Spleen (tissue), 13 donors: ENCODE results near the gene LRCH1. TPM values are rescaled to one million over a fixed set of nuclear protein-coding genes. Genes with fewer than 3 reads are reported as not detected.
A peak's percentile ranks its signal among the peaks of the same experiment; 100 is the strongest.

Experiments
- DNase-seq: peaks from one replicate; pipeline ENCODE4 v3.0.0-alpha.2; 2020
- H3K27ac ChIP-seq, 8 donors: fragments of 200-600 bp; sonication (generic) in 7 of 8; 1 replicate in 4 of 8; 2 replicates in 4 of 8; pipeline versions ENCODE4 v1.5.0 to v1.8.0; 2016 to 2021; ENCODE audit warnings: inconsistent platforms in 4 of 8, mild to moderate bottlenecking in 4 of 8, moderate library complexity in 1 of 8
- H3K27me3 ChIP-seq, 7 donors: fragments of 200-600 bp; sonication (generic) in 6 of 7; replicated peaks in 1 of 7; 1 replicate in 4 of 7; 2 replicates in 3 of 7; pipeline versions ENCODE4 v1.5.0 to v1.8.0; 2016 to 2021; ENCODE audit warnings: inconsistent platforms in 3 of 7, mild to moderate bottlenecking in 1 of 7
- H3K36me3 ChIP-seq, 6 donors: fragments of 200-600 bp; sonication (generic) in 5 of 6; 1 replicate in 4 of 6; 2 replicates in 2 of 6; pipeline versions ENCODE4 v1.5.0 to v1.8.0; 2016 to 2021; ENCODE audit warnings: inconsistent platforms in 2 of 6
- H3K4me1 ChIP-seq, 6 donors: fragments of 200-600 bp; sonication (generic) in 5 of 6; 1 replicate in 3 of 6; 2 replicates in 3 of 6; pipeline versions ENCODE4 v1.5.0 to v1.8.0; 2016 to 2021; ENCODE audit warnings: inconsistent platforms in 3 of 6
- H3K4me3 ChIP-seq, 8 donors: fragments of 200-600 bp; sonication (generic) in 7 of 8; 1 replicate in 4 of 8; 2 replicates in 4 of 8; pipeline versions ENCODE4 v1.5.0 to v1.8.0; 2016 to 2021; ENCODE audit warnings: inconsistent platforms in 4 of 8, mild to moderate bottlenecking in 4 of 8, moderate library complexity in 2 of 8
- H3K9me3 ChIP-seq, 8 donors: fragments of 200-600 bp; sonication (generic) in 7 of 8; 1 replicate in 4 of 8; 2 replicates in 4 of 8; pipeline versions ENCODE4 v1.5.0 to v1.8.0; 2016 to 2021; ENCODE audit warnings: inconsistent platforms in 4 of 8
- CTCF ChIP-seq, 11 experiments: fragments of 200-600 bp in 7 of 11; fragments of 450-650 bp in 4 of 11; sonication (generic) in 4 of 11; IDR thresholded peaks in 8 of 11; conservative IDR thresholded peaks in 3 of 11; 1 replicate in 7 of 11; 2 replicates in 4 of 11; pipeline versions ENCODE4 v1.4.0 to v1.8.0; 2016 to 2021; ENCODE audit warnings: antibody characterized with exemption in 11 of 11, inconsistent platforms in 4 of 11, mild to moderate bottlenecking in 1 of 11
- POLR2A ChIP-seq, 3 donors: fragments of 450-650 bp; IDR thresholded peaks; one replicate each; pipeline ENCODE4 v1.5.1; 2017; ENCODE audit warnings: antibody characterized with exemption in 3 of 3, mild to moderate bottlenecking in 1 of 3
- POLR2AphosphoS5 ChIP-seq, 3 donors: sonication (generic); formaldehyde crosslinking; IDR thresholded peaks; one replicate each; pipeline ENCODE4 v1.5.1; 2017; ENCODE audit warnings: antibody characterized with exemption in 3 of 3
- WGBS, 5 donors: extraction: QIAGEN DNeasy Blood & Tissue Kit in 3 of 5; methylation state at CpG; one replicate each; pipeline versions ENCODE4 v1.1.5 to v1.1.7; 2013 to 2018; 5-methylcytosine and 5-hydroxymethylcytosine counted together
- intact Hi-C: fragments of 100-400 bp; cut with DNase I; formaldehyde crosslinking; loops from one replicate; pipeline ENCODE4 v1.15.0; 2023; ENCODE audit warnings: low total_unique reads
- long read RNA-seq, 2 donors: transcript quantifications; one replicate each; lab custom pipeline, GENCODE V29; 2026
- polyA plus RNA-seq, 3 donors: library from polyadenylated mRNA; stranded (reverse); fragments of 200-250 nt; gene quantifications; one replicate each; pipeline ENCODE4 v1.2.1, GENCODE V29; 2013
- total RNA-seq, 7 donors: library from RNA; depleted of rRNA in 3 of 7; stranded (reverse); fragments of >200 nt in 3 of 7; fragmentation: NEBNext Ultra II Directional in 4 of 7; extraction: Animal tissue kit (Norgen Biotek cat#: 25700) in 4 of 7; gene quantifications; one replicate each; pipeline versions ENCODE4 v1.1.0 to v1.2.1, GENCODE V29; 2016 to 2021
- donor health status: healthy with polysubstance abuse.
- donor health status: DM: no; HTN: no; CAD: no; lungs with moderate emphysema.
- donor health status: DM: no; HTN: no; CAD: no.
- donor health status: Bipolar disorder and iron deficiency.
- donor health status: healthy.
- donor health status: DM: no; HTN: no; CAD: no.
- donor health status: DM: yes; HTN: yes; CAD: no.

Gene LRCH1
- total RNA-seq = 10 to 100 TPM; 31.0 to 41.6 (median 38.6) TPM
- polyA plus RNA-seq = 10 to 100 TPM in 1 of 3 donors, 1 to 10 TPM in 2; 7.4 to 10.0 (median 7.4) TPM
- long read RNA-seq, donor 1, full-length matches to known transcripts = 1 of 7 reads
- long read RNA-seq, donor 1, partial matches to known transcripts = 6 of 7 reads
- long read RNA-seq, donor 1, other reads (novel, unspliced or antisense) = 0 of 7 reads
- long read RNA-seq, donor 2, full-length matches to known transcripts = 3 of 252 reads
- long read RNA-seq, donor 2, partial matches to known transcripts = 162 of 252 reads
- long read RNA-seq, donor 2, other reads (novel, unspliced or antisense) = 87 of 252 reads

GRCh38 chr13:46552889-46553520 is at the start of gene LRCH1:
Gene LRCH1, plus strand, starts transcription at chr13:46553170. Its CDS starts 227 bp downstream, at chr13:46553397.
- H3K4me1 ChIP-seq = peaks cover 11 to 59% (median 49%) of the 10 kb centered on the region in 6 donors
- TF ChIP-seq POLR2A (IDR thresholded peaks at IDR 0.05) (no peak), POLR2AphosphoS5 (IDR thresholded peaks at IDR 0.05) (peak; percentile 75 to 84 (median 83)), CTCF (IDR thresholded peaks at IDR 0.05 in 8 of 11, conservative IDR thresholded peaks at IDR 0.05 in 3 of 11) (peak in 2 of 11 experiments; percentile 30 to 31)
- intact Hi-C loops = loop anchor here (10.0 kb wide), 1 partner anchor 132 kb away; no protein-coding TSS in a partner anchor
- peak; percentile 98 for DNase-seq
- H3K4me3 ChIP-seq = peak within 1 kb of the TSS; percentile 76 to 100 (median 98)
- no peaks in the 10 kb centered on the region for H3K36me3 ChIP-seq
- H3K27ac ChIP-seq = peak within 1 kb of the TSS; percentile 76 to 94 (median 92)
- H3K27me3 ChIP-seq = no peaks in the 10 kb centered on the region
- no peaks in the 10 kb centered on the region for H3K9me3 ChIP-seq
- WGBS, 5 donors = 0 to 1% (median 0%) methylated on average over 31 to 64 of the region's 66 CpGs

- 98 to 100% (median 99%) methylated on average over 2 of the region's 2 CpGs for WGBS, 5 donors
- Histone ChIP-seq H3K4me1 (no peaks in the 10 kb centered on the region), H3K36me3 (no peaks in the 10 kb centered on the region), H3K9me3 (no peaks in the 10 kb centered on the region), H3K4me3 (no peak overlapping the region), H3K27me3 (no peaks in the 10 kb centered on the region), H3K27ac (no peak overlapping the region)
- intact Hi-C loops = no loop called here
- no peak for DNase-seq
- TF ChIP-seq POLR2A (IDR thresholded peaks at IDR 0.05) (no peak), CTCF (IDR thresholded peaks at IDR 0.05 in 8 of 11, conservative IDR thresholded peaks at IDR 0.05 in 3 of 11) (no peak), POLR2AphosphoS5 (IDR thresholded peaks at IDR 0.05) (no peak)
These were observed 48.9 kb upstream of the LRCH1 start for GRCh38 chr13:46504036-46504435.

- no peak for DNase-seq
- no peaks in the 10 kb centered on the region for H3K9me3 ChIP-seq
- H3K36me3 ChIP-seq = no peaks in the 10 kb centered on the region
- H3K27me3 ChIP-seq = no peaks in the 10 kb centered on the region
- intact Hi-C loops = no loop called here
- 26 to 69% (median 42%) methylated on average over 1 of the region's 1 CpG for WGBS, 5 donors
- TF ChIP-seq POLR2A (IDR thresholded peaks at IDR 0.05) (no peak), POLR2AphosphoS5 (IDR thresholded peaks at IDR 0.05) (no peak), CTCF (IDR thresholded peaks at IDR 0.05 in 8 of 11, conservative IDR thresholded peaks at IDR 0.05 in 3 of 11) (no peak)
- no peak overlapping the region for H3K27ac ChIP-seq
- H3K4me1 ChIP-seq = no peaks in the 10 kb centered on the region
- H3K4me3 ChIP-seq = no peak overlapping the region
These were observed 45.0 kb upstream of the LRCH1 start for GRCh38 chr13:46507981-46508380.

GRCh38 chr13:46509981-46510380 is 43.0 kb upstream of the LRCH1 start:
- no peak for DNase-seq
- H3K4me3 ChIP-seq = no peak overlapping the region
- no peak for TF ChIP-seq POLR2A (IDR thresholded peaks at IDR 0.05)
- TF ChIP-seq POLR2AphosphoS5 (IDR thresholded peaks at IDR 0.05) = no peak
- TF ChIP-seq CTCF (IDR thresholded peaks at IDR 0.05 in 8 of 11, conservative IDR thresholded peaks at IDR 0.05 in 3 of 11) = no peak
- 61 to 93% (median 74%) methylated on average over 4 of the region's 4 CpGs for WGBS, 5 donors
- H3K36me3 ChIP-seq = no peaks in the 10 kb centered on the region
- no peaks in the 10 kb centered on the region for H3K9me3 ChIP-seq
- no peaks in the 10 kb centered on the region for H3K4me1 ChIP-seq
- H3K27me3 ChIP-seq = no peaks in the 10 kb centered on the region
- intact Hi-C loops = no loop called here
- H3K27ac ChIP-seq = no peak overlapping the region
